Measurements from ENCODE around the gene CLEC2L. TPM values are rescaled to one million over a fixed set of nuclear protein-coding genes. Genes with fewer than 3 reads are reported as not detected.
A peak's percentile ranks its signal among the peaks of the same experiment; 100 is the strongest.

Gene CLEC2L
- total RNA-seq, 3 donors from 2014 or later (not counting 1 experiment from before 2014, with no cell fraction given) = 0.71 TPM; not detected in 2

DNA sequence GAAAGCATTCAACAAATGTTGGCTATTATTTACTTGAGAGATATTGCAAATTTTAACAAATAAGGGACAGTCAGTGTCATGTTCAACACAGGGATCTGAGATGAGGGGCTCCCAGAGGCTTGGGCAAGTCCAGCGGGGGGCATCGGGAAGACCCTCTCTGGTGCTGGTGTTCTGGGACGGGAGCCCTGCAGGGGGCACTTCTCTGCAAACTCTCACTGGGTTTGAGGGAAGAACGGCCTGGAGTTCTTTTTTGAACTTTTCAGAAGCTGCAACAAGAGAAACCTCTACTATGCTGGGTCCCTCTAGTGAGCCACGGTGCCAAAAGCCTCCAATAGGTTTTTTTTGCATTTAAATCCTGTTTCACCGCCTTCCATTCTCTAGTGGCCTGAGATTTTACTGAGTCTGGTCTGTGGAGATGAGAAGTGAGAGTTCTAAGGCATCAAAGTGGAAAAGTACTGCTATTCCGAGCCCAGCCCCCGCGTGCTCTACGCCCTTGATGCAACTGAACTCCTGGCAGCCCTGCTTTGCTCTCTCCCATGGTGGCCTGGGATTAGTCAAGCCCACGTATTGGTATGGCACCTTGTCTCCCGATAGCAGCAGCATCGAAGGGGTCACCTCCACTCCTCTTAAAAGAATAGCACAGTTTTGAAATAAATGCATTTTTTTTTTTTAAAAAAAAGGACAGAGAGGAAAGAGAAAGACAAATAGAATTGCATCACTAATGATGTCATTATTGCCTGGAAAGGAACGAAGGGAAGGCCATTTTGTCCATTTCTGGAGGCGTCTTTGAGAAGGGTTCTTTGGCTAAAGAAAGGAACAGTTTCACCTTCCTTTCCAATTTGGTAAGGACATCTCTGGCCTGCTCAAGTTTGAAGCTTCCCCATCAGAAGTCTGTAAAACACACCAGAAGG is 43.5 kb downstream of the CLEC2L start:
- peaks cover 16% of the 10 kb centered on the region in 2 donors for H3K4me1 Mint-ChIP-seq
- H3K27ac Mint-ChIP-seq = peak overlapping the region in 1 of 2 donors; percentile 43
- peaks cover 12% of the 10 kb centered on the region for H3K36me3 ChIP-seq (ENCODE audit: control insufficient read depth, insufficient read depth, low read length)

DNA sequence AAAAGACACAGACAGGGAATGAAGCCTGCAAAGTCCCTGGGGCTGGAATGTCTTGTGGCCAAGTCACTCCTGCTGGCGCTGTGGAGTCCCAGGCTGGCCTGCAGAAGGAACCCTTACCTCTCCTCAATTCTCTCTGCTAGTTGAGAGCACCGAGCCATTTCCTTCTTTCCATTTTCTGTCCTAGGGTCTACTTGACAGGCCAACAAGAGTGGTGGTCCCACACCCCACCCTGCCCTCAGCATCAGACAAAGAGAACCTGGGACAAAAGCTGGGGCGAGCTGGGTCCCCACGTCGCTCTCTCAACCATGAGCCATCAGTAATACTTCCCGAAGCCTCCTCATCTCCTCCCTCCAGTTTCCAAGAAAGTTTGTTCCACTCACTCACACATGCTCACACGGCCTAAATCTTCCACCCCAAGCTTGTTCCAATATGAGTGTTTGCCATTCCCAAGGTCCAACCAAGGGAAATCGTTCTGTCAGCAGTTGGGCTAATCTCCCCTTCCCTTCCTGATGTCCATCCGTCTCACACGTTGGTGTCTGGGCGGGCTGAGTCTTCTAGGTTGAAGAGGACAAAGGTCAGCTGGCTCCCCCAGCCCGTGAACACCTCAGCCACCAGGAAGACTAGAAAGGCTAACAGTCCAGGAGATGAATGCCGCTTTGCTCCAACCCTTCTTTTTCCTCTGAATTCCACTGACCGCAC is 44.3 kb downstream of the CLEC2L start:
- Histone ChIP-seq H3K27me3 (ENCODE audit: control insufficient read depth, insufficient read depth, low read length) (no peaks in the 10 kb centered on the region), H3K4me1 (ENCODE audit: control insufficient read depth, insufficient read depth, low read length) (no peaks in the 10 kb centered on the region), H3K9me3 (ENCODE audit: control insufficient read depth, insufficient read depth, low read length) (no peaks in the 10 kb centered on the region), H3K27ac (ENCODE audit: low read length) (no peak overlapping the region), H3K4me3 (ENCODE audit: low read length) (no peak overlapping the region), H3K36me3 (ENCODE audit: control insufficient read depth, insufficient read depth, low read length) (peaks cover 12% of the 10 kb centered on the region)
- no peak for DNase-seq
- peak overlapping the region in 1 of 2 donors; percentile 5 for H3K27ac Mint-ChIP-seq
- 94% methylated on average over 14 of the region's 14 CpGs for WGBS (ENCODE audit: insufficient coverage)
- no peaks in the 10 kb centered on the region for H3K9me3 Mint-ChIP-seq
- intact Hi-C loops (cut with micrococcal nuclease) = no loop called here
- no peak for ATAC-seq
- no peaks in the 10 kb centered on the region for H3K36me3 Mint-ChIP-seq
- TF ChIP-seq, protein P1, sequence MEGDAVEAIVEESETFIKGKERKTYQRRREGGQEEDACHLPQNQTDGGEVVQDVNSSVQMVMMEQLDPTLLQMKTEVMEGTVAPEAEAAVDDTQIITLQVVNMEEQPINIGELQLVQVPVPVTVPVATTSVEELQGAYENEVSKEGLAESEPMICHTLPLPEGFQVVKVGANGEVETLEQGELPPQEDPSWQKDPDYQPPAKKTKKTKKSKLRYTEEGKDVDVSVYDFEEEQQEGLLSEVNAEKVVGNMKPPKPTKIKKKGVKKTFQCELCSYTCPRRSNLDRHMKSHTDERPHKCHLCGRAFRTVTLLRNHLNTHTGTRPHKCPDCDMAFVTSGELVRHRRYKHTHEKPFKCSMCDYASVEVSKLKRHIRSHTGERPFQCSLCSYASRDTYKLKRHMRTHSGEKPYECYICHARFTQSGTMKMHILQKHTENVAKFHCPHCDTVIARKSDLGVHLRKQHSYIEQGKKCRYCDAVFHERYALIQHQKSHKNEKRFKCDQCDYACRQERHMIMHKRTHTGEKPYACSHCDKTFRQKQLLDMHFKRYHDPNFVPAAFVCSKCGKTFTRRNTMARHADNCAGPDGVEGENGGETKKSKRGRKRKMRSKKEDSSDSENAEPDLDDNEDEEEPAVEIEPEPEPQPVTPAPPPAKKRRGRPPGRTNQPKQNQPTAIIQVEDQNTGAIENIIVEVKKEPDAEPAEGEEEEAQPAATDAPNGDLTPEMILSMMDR (IDR thresholded peaks at IDR 0.05) = no peak
- H3K27me3 Mint-ChIP-seq (ENCODE audit: low read depth in 2 of 2) = no peaks in the 10 kb centered on the region
- peaks cover 13% of the 10 kb centered on the region in 2 donors for H3K4me1 Mint-ChIP-seq
- H3K4me3 Mint-ChIP-seq = no peak overlapping the region

More for the DNA sequence above, 43.5 kb downstream of the CLEC2L start:
- no peak overlapping the region for H3K27ac ChIP-seq (ENCODE audit: low read length)
- H3K4me1 ChIP-seq (ENCODE audit: control insufficient read depth, insufficient read depth, low read length) = no peaks in the 10 kb centered on the region
- H3K27me3 ChIP-seq (ENCODE audit: control insufficient read depth, insufficient read depth, low read length) = no peaks in the 10 kb centered on the region
- TF ChIP-seq, protein P1 (IDR thresholded peaks at IDR 0.05) = no peak
- 96% methylated on average over 15 of the region's 15 CpGs for WGBS (ENCODE audit: insufficient coverage)
- no peaks in the 10 kb centered on the region for H3K27me3 Mint-ChIP-seq (ENCODE audit: low read depth in 2 of 2)
- H3K9me3 ChIP-seq (ENCODE audit: control insufficient read depth, insufficient read depth, low read length) = no peaks in the 10 kb centered on the region
- intact Hi-C loops (cut with micrococcal nuclease) = no loop called here
- ATAC-seq (no peak), DNase-seq (no peak)
- no peaks in the 10 kb centered on the region for H3K36me3 Mint-ChIP-seq
- no peaks in the 10 kb centered on the region for H3K9me3 Mint-ChIP-seq
- no peak overlapping the region for H3K4me3 Mint-ChIP-seq
- no peak overlapping the region for H3K4me3 ChIP-seq (ENCODE audit: low read length)

DNA sequence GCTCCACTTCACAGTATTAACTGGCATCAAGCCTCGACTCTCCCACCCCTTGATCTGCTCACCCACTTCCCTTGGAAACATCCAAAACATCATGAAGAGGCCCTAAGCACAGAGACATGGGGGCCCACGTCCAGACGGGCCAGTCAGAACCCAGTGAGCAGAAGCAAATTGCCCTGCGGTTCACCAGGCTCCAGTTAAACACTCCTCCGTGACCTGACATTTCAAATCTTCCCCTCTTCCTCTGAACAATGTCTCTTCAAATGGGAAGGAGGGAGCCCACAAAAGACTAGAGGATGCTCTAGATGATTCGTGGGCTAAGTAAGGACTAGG is 44.8 kb downstream of the CLEC2L start:
- peaks cover 12% of the 10 kb centered on the region for H3K36me3 ChIP-seq (ENCODE audit: control insufficient read depth, insufficient read depth, low read length)
- Mint-ChIP-seq H3K27ac (peak overlapping the region in 1 of 2 donors; percentile 5), H3K9me3 (no peaks in the 10 kb centered on the region), H3K4me3 (no peak overlapping the region), H3K36me3 (no peaks in the 10 kb centered on the region), H3K27me3 (ENCODE audit: low read depth in 2 of 2) (no peaks in the 10 kb centered on the region), H3K4me1 (peaks cover 8% of the 10 kb centered on the region in 2 donors)
- intact Hi-C loops (cut with micrococcal nuclease) = no loop called here
- no peak overlapping the region for H3K27ac ChIP-seq (ENCODE audit: low read length)
- no peak overlapping the region for H3K4me3 ChIP-seq (ENCODE audit: low read length)
- DNase-seq (no peak), ATAC-seq (no peak)
- TF ChIP-seq, protein P1 (IDR thresholded peaks at IDR 0.05) = no peak
- 95% methylated on average over 6 of the region's 6 CpGs for WGBS (ENCODE audit: insufficient coverage)
- H3K4me1 ChIP-seq (ENCODE audit: control insufficient read depth, insufficient read depth, low read length) = no peaks in the 10 kb centered on the region
- H3K9me3 ChIP-seq (ENCODE audit: control insufficient read depth, insufficient read depth, low read length) = no peaks in the 10 kb centered on the region
- no peaks in the 10 kb centered on the region for H3K27me3 ChIP-seq (ENCODE audit: control insufficient read depth, insufficient read depth, low read length)

Data from natural killer cell (primary cell).